HG02840 (cell line): ENCODE data around the gene SMAD2.

ENCODE experiments used
- ATAC-seq: cut with Tn5 transposase; IDR thresholded peaks from one replicate; pipeline ENCODE4 v1.9.1; 2021; ENCODE audit warnings: mild to moderate bottlenecking, moderate library complexity, moderate number of reproducible peaks; ENCODE audit not compliant: unreplicated experiment, low FRiP score

SMAD2 gene

GRCh38 chr18:47899107-47899840 lies 31.2 kb downstream of the SMAD2 start:
- no peak for ATAC-seq

GRCh38 chr18:47898696-47899095 lies 31.8 kb downstream of the SMAD2 start:
- no peak for ATAC-seq

- ATAC-seq: no peak
Measured at GRCh38 chr18:47898055-47898454, 32.4 kb downstream of the SMAD2 start.

- ATAC-seq: no peak
Measured at GRCh38 chr18:47895565-47896250, 34.8 kb downstream of the SMAD2 start.

- ATAC-seq: no peak
Measured at GRCh38 chr18:47893939-47894699, 36.3 kb downstream of the SMAD2 start.

GRCh38 chr18:47893047-47893446 lies 37.4 kb downstream of the SMAD2 start:
- no peak for ATAC-seq

- ATAC-seq: no peak
Measured at GRCh38 chr18:47888156-47888555, 42.3 kb downstream of the SMAD2 start.

- no peak for ATAC-seq
Measured at GRCh38 chr18:47887227-47887626, 43.2 kb downstream of the SMAD2 start.

- no peak for ATAC-seq
Measured at GRCh38 chr18:47883771-47884413, 46.6 kb downstream of the SMAD2 start.

- ATAC-seq: no peak
Measured at GRCh38 chr18:47882641-47883040, 47.8 kb downstream of the SMAD2 start.

GRCh38 chr18:47881752-47882455 lies 48.6 kb downstream of the SMAD2 start:
- ATAC-seq: no peak

GRCh38 chr18:47881042-47881441 lies 49.4 kb downstream of the SMAD2 start:
- ATAC-seq: no peak

GRCh38 chr18:47877892-47878291 lies 52.6 kb downstream of the SMAD2 start:
- no peak for ATAC-seq

GRCh38 chr18:47876813-47877212 lies 53.6 kb downstream of the SMAD2 start:
- ATAC-seq: no peak

GRCh38 chr18:47873625-47874024 lies 56.8 kb downstream of the SMAD2 start:
- no peak for ATAC-seq

- ATAC-seq: no peak
Measured at GRCh38 chr18:47872426-47872825, 58.0 kb downstream of the SMAD2 start.

- ATAC-seq: no peak
Measured at GRCh38 chr18:47871288-47871687, 59.2 kb downstream of the SMAD2 start.

- no peak for ATAC-seq
Measured at GRCh38 chr18:47870605-47871004, 59.9 kb downstream of the SMAD2 start.

- no peak for ATAC-seq
Measured at GRCh38 chr18:47868744-47869143, 61.7 kb downstream of the SMAD2 start.

GRCh38 chr18:47865183-47865582 lies 65.3 kb downstream of the SMAD2 start:
- ATAC-seq: no peak
